Activated CD8-positive, alpha-beta memory T cell treated with anti-CD3 and anti-CD28 coated beads, Interleukin-2, amount 50 U/mL, for 1 hour (primary cell): ENCODE results near the gene SPRR2B.
"Not testable (repeated sequence)": the region's sequence is repeated elsewhere in the genome, so short reads cannot be mapped to it uniquely, and the experiment has no call there.

Source experiments
- DNase-seq: peaks from one replicate; pipeline ENCODE4 v3.0.0-alpha.2; 2020; ENCODE audit errors: extremely low read depth

Gene SPRR2B

DNA sequence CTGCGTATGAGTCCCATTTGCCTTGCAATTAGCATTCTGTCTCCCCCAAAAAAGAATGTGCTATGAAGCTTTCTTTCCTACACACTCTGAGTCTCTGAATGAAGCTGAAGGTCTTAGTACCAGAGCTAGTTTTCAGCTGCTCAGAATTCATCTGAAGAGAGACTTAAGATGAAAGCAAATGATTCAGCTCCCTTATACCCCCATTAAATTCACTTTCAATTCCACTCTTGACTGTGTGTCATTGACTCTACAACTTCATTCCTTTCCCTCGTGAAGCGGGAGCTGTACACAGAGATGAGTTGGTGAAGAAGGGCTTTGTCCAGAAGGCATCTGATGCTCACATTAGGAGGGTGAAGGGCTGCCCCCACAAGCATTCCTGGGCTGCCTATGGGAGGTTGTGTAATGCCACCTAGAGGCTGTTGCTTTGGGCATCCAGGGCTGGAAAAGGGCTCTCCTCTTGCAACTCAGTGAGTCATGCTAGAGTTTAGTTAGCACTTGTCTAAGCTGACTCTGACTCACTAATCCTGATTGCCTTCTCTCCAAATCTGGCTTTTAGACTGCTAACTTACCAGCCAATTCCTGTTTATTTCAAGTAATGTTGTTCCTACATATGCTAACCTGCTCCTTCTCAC is 38.6 kb downstream of the SPRR2B start:
- no peak for DNase-seq

DNA sequence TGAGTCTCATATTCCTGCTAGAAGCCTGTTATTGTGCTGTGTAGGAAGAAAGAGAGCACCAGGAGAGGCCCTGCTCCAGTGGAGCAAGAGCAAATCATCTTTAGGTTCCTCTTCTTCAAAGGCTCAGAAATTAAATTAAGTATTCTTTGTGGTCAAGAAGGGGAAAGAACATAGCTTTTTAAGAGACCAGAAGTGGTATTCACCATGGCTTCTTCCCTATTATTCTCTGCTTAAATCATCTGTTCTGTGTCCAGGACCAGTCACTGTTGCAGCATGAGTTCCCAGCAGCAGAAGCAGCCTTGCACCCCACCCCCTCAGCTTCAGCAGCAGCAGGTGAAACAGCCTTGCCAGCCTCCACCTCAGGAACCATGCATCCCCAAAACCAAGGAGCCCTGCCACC is 39.3 kb downstream of the SPRR2B start:
- DNase-seq = no peak

DNA sequence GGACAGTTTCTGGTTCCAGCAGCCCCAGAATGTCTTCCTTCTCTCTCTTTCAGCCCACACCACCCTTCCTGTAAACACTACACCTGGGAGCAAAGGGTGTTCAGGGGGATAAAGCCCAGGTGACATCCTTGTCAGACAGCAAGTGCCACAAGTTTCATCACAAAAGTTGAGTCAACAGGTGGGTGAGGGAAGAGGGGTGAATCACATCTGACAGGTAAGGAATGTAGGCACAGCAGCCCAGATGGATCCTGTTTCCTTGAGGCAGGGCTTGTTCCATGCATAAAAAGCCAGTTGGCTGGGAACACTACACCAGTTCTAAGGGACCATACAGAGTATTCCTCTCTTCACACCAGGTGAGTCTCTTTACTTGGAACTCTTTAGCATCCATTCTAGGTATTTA is 40.5 kb downstream of the SPRR2B start, which contains the start of gene SPRR1B:
SPRR1B (plus strand) TSS at position 309 of the 400 bp plus-strand sequence. CDS start 1,143 bp downstream, outside the sequence.
- DNase-seq = no peak

DNA sequence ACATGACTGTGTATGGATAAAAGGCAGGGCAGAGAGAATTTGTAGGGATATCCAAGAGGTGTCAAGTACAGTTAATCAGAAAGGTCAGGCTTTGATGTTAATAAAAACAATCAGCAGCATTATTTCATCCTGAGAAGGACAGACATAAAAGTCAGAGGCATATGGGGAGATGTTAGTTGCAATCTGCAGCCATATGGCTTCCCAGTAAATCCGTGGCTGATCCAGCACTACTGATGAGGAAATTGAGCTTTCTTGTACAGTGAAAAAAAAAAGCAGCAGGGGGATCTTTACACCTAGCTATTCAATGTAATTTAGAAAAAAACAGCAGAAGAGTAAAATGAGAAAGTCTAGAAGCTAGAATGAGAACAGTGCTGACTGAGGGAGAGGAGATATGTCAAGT is 42.6 kb downstream of the SPRR2B start:
- no peak for DNase-seq

DNA sequence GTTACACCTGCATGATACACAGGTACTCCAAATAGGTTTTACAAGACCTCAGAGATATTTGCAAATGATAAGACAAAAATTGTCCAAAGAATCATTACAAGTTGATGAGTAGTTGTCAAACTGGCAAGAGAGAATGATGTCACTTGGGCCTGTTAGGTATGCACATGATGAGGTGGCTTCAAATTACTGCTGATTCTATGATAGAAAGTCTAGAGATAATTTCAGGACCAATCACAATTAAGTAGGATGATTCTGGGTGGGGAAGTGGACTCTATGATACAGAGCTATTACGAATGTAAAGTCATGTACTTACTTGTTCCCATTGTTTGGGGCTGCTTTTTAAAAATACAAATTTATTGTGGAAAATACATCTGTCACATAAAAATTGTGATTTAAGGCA is 45.6 kb downstream of the SPRR2B start:
- DNase-seq = no peak

DNA sequence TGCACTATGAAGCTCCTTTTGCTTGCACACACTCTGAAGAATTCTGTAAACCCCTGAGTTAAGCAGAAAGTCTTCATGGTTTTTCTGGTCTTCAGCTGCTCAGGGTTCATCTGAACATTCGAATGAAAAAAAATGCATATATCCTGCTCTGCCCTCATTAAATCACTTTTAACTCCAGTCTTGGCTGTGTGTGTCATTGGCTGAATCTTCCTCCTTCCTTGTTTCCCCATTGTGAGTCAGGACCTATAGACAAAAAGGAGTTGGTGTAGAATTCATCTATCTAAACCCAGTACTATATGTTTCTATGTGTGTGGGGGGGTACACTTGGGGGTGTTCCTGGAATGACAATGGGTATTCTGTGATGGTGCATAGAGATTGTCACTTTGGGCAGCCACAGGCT is 47.0 kb downstream of the SPRR2B start:
- DNase-seq = no peak

DNA sequence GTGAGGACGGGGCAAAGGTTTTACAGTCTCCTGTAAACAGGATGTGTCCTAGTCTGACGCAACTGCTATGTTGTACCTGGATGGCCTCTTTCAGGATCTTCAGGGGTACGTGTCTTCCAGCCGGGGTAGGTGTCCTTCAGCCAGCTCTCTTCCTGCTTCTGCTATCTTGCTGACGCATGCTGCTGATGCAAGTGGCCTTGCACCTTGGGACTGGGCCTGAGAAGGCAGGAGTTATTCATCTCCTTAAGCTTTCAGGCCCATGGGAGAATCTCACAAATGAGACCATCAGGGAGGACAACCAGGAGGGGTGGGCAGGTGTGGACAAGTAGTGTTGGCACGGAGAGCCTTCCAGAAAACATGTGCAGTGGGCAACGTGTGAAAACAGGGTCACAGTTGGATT is 48.3 kb downstream of the SPRR2B start:
- DNase-seq = no peak

DNA sequence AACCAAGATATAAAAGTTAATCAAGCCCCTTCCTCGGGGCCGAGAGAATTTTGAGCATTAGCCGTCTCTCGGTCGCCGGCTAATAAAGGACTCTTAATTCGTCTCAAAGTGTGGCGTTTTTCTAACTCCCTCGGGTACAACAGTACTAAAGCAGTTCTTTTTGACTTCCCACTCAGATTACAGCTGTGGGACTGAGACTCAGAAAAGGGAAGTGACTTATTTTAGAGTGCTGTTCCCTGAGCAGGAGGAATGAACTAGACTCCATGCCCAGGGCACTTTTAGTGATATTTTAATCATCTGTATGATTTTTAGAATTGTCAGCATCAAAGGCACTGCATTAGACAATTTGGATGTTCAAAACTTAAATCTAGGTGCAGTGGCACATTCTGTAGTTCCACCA is 49.1 kb downstream of the SPRR2B start:
- DNase-seq = not testable (repeated sequence)

DNA sequence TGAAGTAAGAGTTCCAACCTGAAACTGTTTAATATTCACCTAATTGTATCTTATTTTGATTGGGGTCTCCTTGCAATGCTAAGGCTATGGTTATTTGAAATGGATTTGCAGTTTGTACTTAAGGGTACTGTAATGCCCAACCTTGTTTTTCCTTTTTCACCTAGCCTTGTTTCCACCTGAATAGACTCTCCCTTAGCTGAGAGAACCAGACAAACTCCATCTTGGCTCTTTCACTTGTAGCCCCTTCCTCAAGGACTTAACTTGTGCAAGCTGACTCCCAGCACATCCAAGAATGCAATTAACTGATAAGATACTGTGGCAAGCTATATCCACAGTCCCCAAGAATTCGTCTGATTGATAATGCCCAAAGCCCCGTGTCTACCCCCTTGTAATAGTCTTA is 49.6 kb downstream of the SPRR2B start:
- not testable (repeated sequence) for DNase-seq
